SU-DHL-6 (cell line): Measurements from ENCODE around the gene DPP8.

Experiments
- EZH2phosphoT487 ChIP-seq: fragments of 200-600 bp; sonication (generic), shearing (Covaris generic); conservative IDR thresholded peaks from 2 replicates; pipeline ENCODE4 v1.6.1; 2018; ENCODE audit warnings: mild to moderate bottlenecking, antibody characterized with exemption, low read length, moderate library complexity, mixed read lengths
- TF ChIP-seq, protein P1 (sequence below): fragments of 200-600 bp; sonication (generic); IDR thresholded peaks from one replicate; pipeline ENCODE4 v1.5.1; 2017; ENCODE audit warnings: antibody characterized with exemption, mild to moderate bottlenecking, low read length, moderate library complexity; ENCODE audit not compliant: insufficient read depth, poor library complexity, severe bottlenecking

DNA sequence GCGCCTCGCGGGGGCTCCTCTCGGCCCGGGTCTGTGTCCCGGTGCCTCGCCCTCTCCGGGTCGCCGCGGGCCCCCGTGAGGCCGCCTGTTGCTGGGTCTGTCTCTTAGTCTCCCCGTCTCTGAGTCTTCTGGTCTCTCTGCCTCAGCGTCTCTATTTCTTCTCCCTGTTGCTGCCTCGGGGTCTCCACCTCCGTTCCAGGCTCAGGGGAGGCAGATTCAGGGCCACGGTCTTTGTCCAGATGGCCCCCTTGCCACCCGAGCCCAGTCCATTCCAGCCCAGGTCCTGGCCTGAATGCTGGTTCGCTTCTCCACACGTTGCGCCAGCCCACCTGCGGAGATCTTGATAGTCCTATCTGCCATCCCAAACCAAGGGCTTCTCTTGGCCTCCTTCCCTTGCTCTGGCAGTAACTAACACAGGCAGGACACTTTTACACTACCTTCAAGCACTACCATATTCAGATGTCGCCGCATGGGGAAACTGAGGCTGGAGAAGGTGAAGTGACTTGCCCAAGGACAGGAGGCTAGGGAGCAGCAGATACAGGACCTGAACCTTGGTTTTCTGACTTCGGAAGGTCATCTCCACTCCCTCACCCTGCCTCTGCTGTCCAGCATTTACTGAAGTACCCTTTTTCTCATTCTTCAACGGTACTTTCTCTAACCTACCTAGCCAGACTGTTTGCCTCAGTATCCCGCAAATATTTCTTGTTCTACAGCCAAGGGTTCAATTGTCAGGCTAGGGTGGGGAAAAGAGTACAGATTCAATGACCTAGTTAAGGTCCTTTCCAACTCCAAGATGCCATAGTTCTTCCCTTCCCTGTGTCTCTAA, 94.1 kb downstream of the DPP8 start:
- TF ChIP-seq, protein P1, sequence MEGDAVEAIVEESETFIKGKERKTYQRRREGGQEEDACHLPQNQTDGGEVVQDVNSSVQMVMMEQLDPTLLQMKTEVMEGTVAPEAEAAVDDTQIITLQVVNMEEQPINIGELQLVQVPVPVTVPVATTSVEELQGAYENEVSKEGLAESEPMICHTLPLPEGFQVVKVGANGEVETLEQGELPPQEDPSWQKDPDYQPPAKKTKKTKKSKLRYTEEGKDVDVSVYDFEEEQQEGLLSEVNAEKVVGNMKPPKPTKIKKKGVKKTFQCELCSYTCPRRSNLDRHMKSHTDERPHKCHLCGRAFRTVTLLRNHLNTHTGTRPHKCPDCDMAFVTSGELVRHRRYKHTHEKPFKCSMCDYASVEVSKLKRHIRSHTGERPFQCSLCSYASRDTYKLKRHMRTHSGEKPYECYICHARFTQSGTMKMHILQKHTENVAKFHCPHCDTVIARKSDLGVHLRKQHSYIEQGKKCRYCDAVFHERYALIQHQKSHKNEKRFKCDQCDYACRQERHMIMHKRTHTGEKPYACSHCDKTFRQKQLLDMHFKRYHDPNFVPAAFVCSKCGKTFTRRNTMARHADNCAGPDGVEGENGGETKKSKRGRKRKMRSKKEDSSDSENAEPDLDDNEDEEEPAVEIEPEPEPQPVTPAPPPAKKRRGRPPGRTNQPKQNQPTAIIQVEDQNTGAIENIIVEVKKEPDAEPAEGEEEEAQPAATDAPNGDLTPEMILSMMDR = no peak
- no peak for TF ChIP-seq EZH2phosphoT487
